Keratinocyte (primary cell): Measurements from ENCODE around the gene STARD5. TPM values are rescaled to one million over a fixed set of nuclear protein-coding genes. Genes with fewer than 3 reads are reported as not detected.

Experiments used
- DNase-seq: peaks from one replicate; pipeline ENCODE4 v3.0.0-alpha.2; 2011; ENCODE audit warnings: low read depth, missing footprints, low spot score
- FAIRE-seq: peaks from 2 replicates; lab custom pipeline; 2011; peaks lifted over from hg19 to GRCh38; lab: Jason Lieb, UNC
- H2AFZ ChIP-seq: 2 replicates; pipeline ENCODE4 v1.6.0; 2012; ENCODE audit warnings: low read length, control low read depth, inconsistent platforms; ENCODE audit not compliant: control insufficient read depth
- H3K27ac ChIP-seq: 2 replicates; pipeline ENCODE4 v1.5.1; 2011; ENCODE audit warnings: low read length; ENCODE audit not compliant: control insufficient read depth, insufficient read depth
- H3K27me3 ChIP-seq: 3 replicates; pipeline ENCODE4 v1.6.0; 2011; ENCODE audit warnings: low read length; ENCODE audit not compliant: control insufficient read depth, insufficient read depth; ENCODE audit errors: extremely low read depth
- H3K36me3 ChIP-seq, 2 experiments: 2 replicates in 1 of 2; 3 replicates in 1 of 2; pipeline ENCODE4 v1.5.1; 2011; ENCODE audit warnings: low read length in 2 of 2, mild to moderate bottlenecking in 1 of 2; ENCODE audit not compliant: control insufficient read depth in 2 of 2, insufficient read depth in 2 of 2; ENCODE audit errors: extremely low read depth in 1 of 2
- H3K4me1 ChIP-seq: 3 replicates; pipeline ENCODE4 v1.5.1; 2011; ENCODE audit warnings: low read length; ENCODE audit not compliant: control insufficient read depth, insufficient read depth; ENCODE audit errors: extremely low read depth
- H3K4me2 ChIP-seq: 3 replicates; pipeline ENCODE4 v1.6.0; 2011; ENCODE audit warnings: low read depth, low read length; ENCODE audit not compliant: control insufficient read depth, insufficient read depth; ENCODE audit errors: extremely low read depth
- H3K4me3 ChIP-seq, 3 experiments: fragments of 200-600 bp in 1 of 3; sonication (generic) in 1 of 3; 2 replicates in 2 of 3; 3 replicates in 1 of 3; pipeline ENCODE4 v1.5.1; 2011 to 2016; ENCODE audit warnings: low read length in 3 of 3, mild to moderate bottlenecking in 3 of 3, control low read depth in 2 of 3, inconsistent platforms in 1 of 3, low read depth in 1 of 3, mixed read lengths in 1 of 3, mixed run types in 1 of 3, moderate library complexity in 1 of 3; ENCODE audit not compliant: control insufficient read depth in 2 of 3, insufficient read depth in 2 of 3; ENCODE audit errors: extremely low read depth in 1 of 3
- H3K79me2 ChIP-seq: 2 replicates; pipeline ENCODE4 v1.6.0; 2012; ENCODE audit warnings: low read length; ENCODE audit not compliant: control insufficient read depth, insufficient read depth
- H3K9ac ChIP-seq: 3 replicates; pipeline ENCODE4 v1.6.0; 2011; ENCODE audit warnings: low read length; ENCODE audit not compliant: control insufficient read depth, insufficient read depth; ENCODE audit errors: extremely low read depth
- H3K9me1 ChIP-seq: 3 replicates; pipeline ENCODE4 v1.6.0; 2011; ENCODE audit warnings: low read length; ENCODE audit not compliant: control insufficient read depth, insufficient read depth; ENCODE audit errors: extremely low read depth
- H3K9me3 ChIP-seq: 2 replicates; pipeline ENCODE4 v1.5.1; 2012; ENCODE audit warnings: low read depth, low read length; ENCODE audit not compliant: control insufficient read depth
- H4K20me1 ChIP-seq: 3 replicates; pipeline ENCODE4 v1.6.0; 2011; ENCODE audit warnings: low read length; ENCODE audit not compliant: control insufficient read depth, insufficient read depth; ENCODE audit errors: extremely low read depth
- CTCF ChIP-seq, 3 experiments: IDR thresholded peaks in 1 of 3; conservative IDR thresholded peaks in 1 of 3; optimal IDR thresholded peaks in 1 of 3; 2 replicates in 2 of 3; 3 replicates in 1 of 3; pipeline versions ENCODE3 to v1.5.1; 2011; ENCODE audit warnings: low read length in 3 of 3, mild to moderate bottlenecking in 3 of 3, moderate library complexity in 2 of 3, control low read depth in 1 of 3, inconsistent platforms in 1 of 3; ENCODE audit not compliant: insufficient read depth in 2 of 3; ENCODE audit errors: extremely low read depth in 1 of 3
- EZH2 ChIP-seq: IDR thresholded peaks from one replicate; pipeline ENCODE4 v1.6.1; 2012; ENCODE audit warnings: inconsistent platforms, mild to moderate bottlenecking, low read length, moderate library complexity
- dilution Hi-C: fragments of 300-500 bp; cut with MboI; formaldehyde crosslinking; loops from one replicate; pipeline ENCODE4 v1.7.0; 2020; ENCODE audit warnings: low sequenced_read_pairs; ENCODE audit not compliant: extremely low pct_ligation_motif_present
- polyA plus RNA-seq, 5 experiments: library from polyadenylated mRNA; depleted of rRNA in 3 of 5; stranded (reverse) in 3 of 5; stranded (forward) in 1 of 5; unstranded in 1 of 5; fragments of >200 nt; gene quantifications; 1 replicate in 1 of 5; 2 replicates in 3 of 5; 3 replicates in 1 of 5; pipeline versions ENCODE4 v1.2.1 to v1.2.3, GENCODE V29; 2011 to 2012; ENCODE audit warnings: missing spikeins in 2 of 5, low read depth in 1 of 5, low replicate concordance in 1 of 5

The STARD5 gene
- polyA plus RNA-seq, 1 donor (not counting 4 experiments of a cell fraction or from before 2014, with no cell fraction given) = 38.8 TPM

GRCh38 chr15:81363276-81363675 is 39.3 kb upstream of the STARD5 start:
- no peak overlapping the region for H3K4me3 ChIP-seq
- H3K79me2 ChIP-seq = no peaks in the 10 kb centered on the region
- dilution Hi-C loops = no loop called here
- DNase-seq (no peak), FAIRE-seq (no peak)
- H3K4me1 ChIP-seq = no peaks in the 10 kb centered on the region
- no peak for TF ChIP-seq CTCF (optimal IDR thresholded peaks at IDR 0.05 in 1 of 3, IDR thresholded peaks at IDR 0.05 in 1 of 3, conservative IDR thresholded peaks at IDR 0.05 in 1 of 3; ENCODE audit: extremely low read depth in 1 of 3, insufficient read depth in 2 of 3, low read length in 3 of 3)
- TF ChIP-seq EZH2 = no peak
- H3K9ac ChIP-seq = no peak overlapping the region
- H3K36me3 ChIP-seq = no peaks in the 10 kb centered on the region
- no peak overlapping the region for H3K4me2 ChIP-seq
- peaks cover 8% of the 10 kb centered on the region for H3K27me3 ChIP-seq
- no peak overlapping the region for H3K27ac ChIP-seq
- H2AFZ ChIP-seq = no peak overlapping the region
- H4K20me1 ChIP-seq = no peaks in the 10 kb centered on the region
- no peaks in the 10 kb centered on the region for H3K9me3 ChIP-seq
- no peaks in the 10 kb centered on the region for H3K9me1 ChIP-seq

GRCh38 chr15:81362790-81363189 is 38.8 kb upstream of the STARD5 start:
- dilution Hi-C loops = no loop called here
- no peak for FAIRE-seq
- no peak for DNase-seq
- Histone ChIP-seq H3K27me3 (peaks cover 8% of the 10 kb centered on the region), H3K9me1 (no peaks in the 10 kb centered on the region), H3K36me3 (no peaks in the 10 kb centered on the region), H3K4me3 (no peak overlapping the region), H4K20me1 (no peaks in the 10 kb centered on the region), H3K27ac (no peak overlapping the region), H3K4me2 (no peak overlapping the region), H3K4me1 (no peaks in the 10 kb centered on the region), H3K9ac (no peak overlapping the region), H2AFZ (no peak overlapping the region), H3K79me2 (no peaks in the 10 kb centered on the region), H3K9me3 (no peaks in the 10 kb centered on the region)
- TF ChIP-seq EZH2 = no peak
- no peak for TF ChIP-seq CTCF (optimal IDR thresholded peaks at IDR 0.05 in 1 of 3, IDR thresholded peaks at IDR 0.05 in 1 of 3, conservative IDR thresholded peaks at IDR 0.05 in 1 of 3; ENCODE audit: extremely low read depth in 1 of 3, insufficient read depth in 2 of 3, low read length in 3 of 3)
